GM10248 (cell line): ENCODE measurements around the gene GRID2.

ENCODE experiments used
- CTCF ChIA-PET: fragments of 300-600 bp; sonication (Branson Sonifier 250); formaldehyde crosslinking; extraction: SDS; loops from one replicate; lab custom pipeline; 2021; ENCODE audit warnings: antibody characterized with exemption; lab: Yijun Ruan, JAX
- POLR2A ChIA-PET: fragments of 350-650 bp; sonication (Branson Sonifier 250); formaldehyde crosslinking; extraction: SDS; loops from one replicate; lab custom pipeline; 2020; ENCODE audit warnings: antibody characterized with exemption; lab: Yijun Ruan, JAX
- DNase-seq: peaks from one replicate; pipeline ENCODE4 v3.0.0; 2012; ENCODE audit errors: extremely low spot score
- TF ChIP-seq, protein P1 (sequence below): IDR thresholded peaks from 2 replicates; pipeline ENCODE4 v1.5.1; 2012; ENCODE audit warnings: mild to moderate bottlenecking, low read depth; ENCODE audit errors: extremely low read depth, missing control alignments, control extremely low read depth

GRID2 gene

DNA sequence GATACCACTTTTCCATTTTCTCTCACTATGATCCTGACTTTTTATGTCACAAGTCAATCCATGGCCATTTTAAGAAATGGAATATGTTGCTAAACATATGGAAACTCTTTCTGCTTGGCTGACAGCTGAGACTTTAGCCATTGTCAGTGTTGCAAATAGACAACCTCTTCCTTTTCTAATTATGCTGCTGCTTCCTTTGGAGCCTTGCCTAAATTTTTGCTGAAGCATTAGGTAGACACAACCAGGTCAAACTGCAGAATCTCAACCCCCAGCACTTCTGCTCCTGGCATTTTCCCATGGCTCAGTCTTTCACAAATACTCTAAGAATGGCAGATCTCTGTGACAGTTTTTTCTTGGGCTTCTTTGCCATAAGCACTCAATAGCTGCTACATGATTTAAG, 543.3 kb downstream of the GRID2 start:
- no peak for DNase-seq
- POLR2A ChIA-PET, result no interaction called here
- TF ChIP-seq, protein P1, sequence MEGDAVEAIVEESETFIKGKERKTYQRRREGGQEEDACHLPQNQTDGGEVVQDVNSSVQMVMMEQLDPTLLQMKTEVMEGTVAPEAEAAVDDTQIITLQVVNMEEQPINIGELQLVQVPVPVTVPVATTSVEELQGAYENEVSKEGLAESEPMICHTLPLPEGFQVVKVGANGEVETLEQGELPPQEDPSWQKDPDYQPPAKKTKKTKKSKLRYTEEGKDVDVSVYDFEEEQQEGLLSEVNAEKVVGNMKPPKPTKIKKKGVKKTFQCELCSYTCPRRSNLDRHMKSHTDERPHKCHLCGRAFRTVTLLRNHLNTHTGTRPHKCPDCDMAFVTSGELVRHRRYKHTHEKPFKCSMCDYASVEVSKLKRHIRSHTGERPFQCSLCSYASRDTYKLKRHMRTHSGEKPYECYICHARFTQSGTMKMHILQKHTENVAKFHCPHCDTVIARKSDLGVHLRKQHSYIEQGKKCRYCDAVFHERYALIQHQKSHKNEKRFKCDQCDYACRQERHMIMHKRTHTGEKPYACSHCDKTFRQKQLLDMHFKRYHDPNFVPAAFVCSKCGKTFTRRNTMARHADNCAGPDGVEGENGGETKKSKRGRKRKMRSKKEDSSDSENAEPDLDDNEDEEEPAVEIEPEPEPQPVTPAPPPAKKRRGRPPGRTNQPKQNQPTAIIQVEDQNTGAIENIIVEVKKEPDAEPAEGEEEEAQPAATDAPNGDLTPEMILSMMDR, result no peak
- CTCF ChIA-PET, result interaction anchor here (1.0 to 2.4 kb wide), 4 partner anchors 8 to 16 kb away, joined by 3 to 6 read pairs (median 4); no protein-coding TSS in a partner anchor

DNA sequence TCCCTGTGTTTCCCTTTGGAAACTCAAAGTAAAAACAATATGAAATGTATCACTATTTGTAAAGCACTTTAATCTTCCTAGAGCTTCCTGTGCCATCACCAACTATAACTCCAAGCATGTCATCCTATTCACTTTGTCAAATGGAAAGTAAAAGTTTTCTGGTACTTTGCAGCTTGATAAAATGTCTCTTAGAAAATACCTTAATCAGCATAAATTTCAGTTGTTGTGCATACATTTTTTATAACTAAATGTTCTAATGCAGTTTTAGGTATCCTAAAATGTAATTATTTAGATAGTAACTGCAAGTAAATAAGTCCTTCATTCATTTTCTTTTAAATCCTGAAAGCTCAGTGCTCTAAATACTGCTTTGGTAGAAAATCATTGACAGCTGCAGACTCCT, 558.7 kb downstream of the GRID2 start:
- ChIA-PET CTCF (no interaction called here), POLR2A (no interaction called here)
- TF ChIP-seq, protein P1, result no peak
- DNase-seq, result no peak

DNA sequence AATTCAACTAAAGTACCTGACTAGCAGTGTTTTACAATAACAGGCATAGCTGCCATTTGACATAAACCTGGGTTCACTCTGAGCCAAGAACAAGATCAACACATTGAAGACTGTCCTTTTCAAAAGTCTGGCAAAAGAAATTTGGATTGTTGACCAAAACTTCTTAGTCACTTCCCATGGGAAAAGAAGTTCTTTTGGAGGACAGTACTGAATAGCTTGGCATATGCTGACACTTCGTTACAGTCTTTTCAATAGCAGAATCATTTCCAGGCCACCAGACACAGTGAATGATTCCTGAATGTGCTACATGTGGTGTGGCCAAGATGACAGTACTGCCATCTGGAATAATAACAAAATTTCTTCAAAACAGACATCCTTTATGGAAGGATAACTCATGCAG, 560.3 kb downstream of the GRID2 start:
- ChIA-PET POLR2A (no interaction called here), CTCF (interaction anchor here (1.1 to 1.2 kb wide), 2 partner anchors 18 to 21 kb away, joined by 3 to 4 read pairs; no protein-coding TSS in a partner anchor)
- TF ChIP-seq, protein P1, result no peak
- DNase-seq, result no peak

DNA sequence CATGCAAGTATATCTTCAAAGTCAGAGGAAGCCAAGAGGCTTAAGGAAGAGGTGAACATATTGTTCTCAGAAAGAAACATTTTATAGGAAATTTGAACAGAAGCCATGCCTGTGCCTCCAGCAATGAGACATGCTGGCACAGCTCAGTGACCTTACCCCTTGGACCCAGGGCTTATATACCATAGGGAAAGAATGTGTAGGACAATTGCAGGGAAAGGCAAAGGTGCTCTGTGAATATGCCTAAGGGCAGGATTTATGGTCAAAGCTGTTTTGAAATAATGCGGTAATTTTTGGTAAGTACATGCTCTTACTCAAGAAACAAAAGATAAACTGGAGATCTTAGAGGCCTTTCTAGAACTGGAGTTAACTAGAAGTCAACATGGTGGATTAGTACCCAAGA, 568.8 kb downstream of the GRID2 start:
- no peak for DNase-seq
- CTCF ChIA-PET, result interaction anchor here (0.8 to 1.3 kb wide), 3 partner anchors 12 to 22 kb away, joined by 3 read pairs; no protein-coding TSS in a partner anchor
- TF ChIP-seq, protein P1, result no peak
- POLR2A ChIA-PET, result no interaction called here

DNA sequence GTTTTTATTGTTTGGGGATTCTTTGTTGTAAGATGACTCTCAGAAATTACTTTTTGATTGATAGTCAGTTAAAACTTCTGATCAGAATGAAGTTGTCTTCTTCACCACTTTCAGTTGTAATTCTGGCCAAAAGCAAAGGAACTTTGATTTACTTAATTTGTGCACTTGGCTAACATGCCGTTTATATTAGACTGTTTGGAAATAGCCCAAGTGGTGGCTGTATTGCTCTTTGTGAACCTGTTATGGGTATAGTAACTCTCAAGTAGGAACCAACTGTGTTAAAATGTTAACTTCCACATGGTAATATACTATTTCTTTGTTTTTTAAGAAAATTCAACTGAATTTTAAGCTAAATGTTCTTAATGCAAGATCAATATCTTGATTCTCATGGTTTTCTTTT, 581.9 kb downstream of the GRID2 start:
- TF ChIP-seq, protein P1, result no peak
- ChIA-PET CTCF (interaction anchor here (1.0 to 1.4 kb wide), 3 partner anchors 13 to 21 kb away, joined by 3 read pairs; no protein-coding TSS in a partner anchor), POLR2A (no interaction called here)
- no peak for DNase-seq

DNA sequence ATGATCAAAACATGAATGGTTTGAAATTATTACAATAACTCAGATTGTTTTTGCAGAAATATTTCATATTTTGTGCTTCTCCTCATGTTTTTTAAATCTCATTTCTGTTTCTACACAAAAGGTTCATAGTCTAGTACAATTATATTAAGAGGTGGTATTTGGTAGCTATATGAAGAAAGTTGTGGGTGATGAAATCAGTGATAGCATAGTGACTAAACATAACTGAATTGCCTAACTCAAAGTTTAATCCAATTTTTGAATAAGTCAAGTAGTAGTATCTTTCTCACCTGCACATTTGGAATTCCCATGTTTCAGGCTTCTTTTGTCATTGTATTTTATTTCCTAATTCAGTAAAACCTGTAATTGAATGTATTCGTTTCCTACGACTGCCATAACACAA, 648.7 kb downstream of the GRID2 start:
- TF ChIP-seq, protein P1, result no peak
- DNase-seq, result no peak
- CTCF ChIA-PET, result no interaction called here
- POLR2A ChIA-PET, result no interaction called here
